K562 (cell line): ENCODE measurements around the gene ITSN1. TPM values are rescaled to one million over a fixed set of nuclear protein-coding genes. Genes with fewer than 3 reads are reported as not detected.

ENCODE experiments used
- ATAC-seq: fragments of 200-7000 bp; cut with Tn5 transposase; 3 replicates; pipeline ENCODE4 v1.9.1; 2020; ENCODE audit warnings: moderate library complexity
- BruUV-seq: library from RNA; stranded (reverse); fragments of 400-500 nt; replicated peaks from 2 replicates; lab custom pipeline; 2021; lab: Mats Ljungman, UMichigan
- CTCF ChIA-PET: fragments of 300-600 bp; formaldehyde crosslinking; extraction: SDS; loops from one replicate; lab custom pipeline; 2021; ENCODE audit warnings: low intra/inter-chr PET ratio; lab: Yijun Ruan, JAX
- POLR2A ChIA-PET: fragments of 300-600, 350-650 bp; sonication (Branson Sonifier 250); formaldehyde crosslinking; extraction: SDS; loops from one replicate; lab custom pipeline; 2021; ENCODE audit warnings: antibody characterized with exemption, inconsistent platforms; lab: Yijun Ruan, JAX
- DNase-seq, 4 experiments: peaks; one replicate each; pipeline versions ENCODE4 v3.0.0 to v3.0.0-alpha.2; 2011 to 2018; ENCODE audit warnings: low spot score in 3 of 4, mixed read lengths in 3 of 4; ENCODE audit errors: extremely low read depth in 1 of 4
- FAIRE-seq: peaks from 2 replicates; lab custom pipeline; 2011; peaks lifted over from hg19 to GRCh38; lab: Jason Lieb, UNC
- H2AFZ ChIP-seq: 2 replicates; pipeline ENCODE4 v1.6.0; 2011; ENCODE audit warnings: low read depth, low read length, control low read depth, inconsistent platforms
- H3K27ac ChIP-seq: fragments of 200-600 bp; 3 replicates; pipeline ENCODE4 v1.8.0; 2011; ENCODE audit warnings: low read depth, mild to moderate bottlenecking, control low read depth, inconsistent platforms, low read length, moderate library complexity, mixed read lengths; ENCODE audit errors: extremely low read depth
- H3K27me3 ChIP-seq, 2 experiments: fragments of 300-600 bp in 1 of 2; 2 replicates in 1 of 2; 3 replicates in 1 of 2; pipeline versions ENCODE4 v1.6.0 to v1.8.0; 2011; ENCODE audit warnings: inconsistent platforms in 2 of 2, low read length in 2 of 2, mild to moderate bottlenecking in 1 of 2, mixed read lengths in 1 of 2, moderate library complexity in 1 of 2; ENCODE audit not compliant: control insufficient read depth in 2 of 2, insufficient read depth in 2 of 2
- H3K36me3 ChIP-seq: fragments of 300-600 bp; 3 replicates; pipeline ENCODE4 v1.8.0; 2011; ENCODE audit warnings: mild to moderate bottlenecking, low read length, inconsistent platforms; ENCODE audit not compliant: control insufficient read depth, insufficient read depth
- H3K4me1 ChIP-seq, 2 experiments: fragments of 200-600 bp in 1 of 2; replicated peaks in 1 of 2; 2 replicates in 1 of 2; 3 replicates in 1 of 2; pipeline versions ENCODE4 v1.5.1 to v1.8.0; 2011; ENCODE audit warnings: inconsistent platforms in 2 of 2, low read length in 2 of 2, mild to moderate bottlenecking in 1 of 2, mixed read lengths in 1 of 2, moderate library complexity in 1 of 2; ENCODE audit not compliant: control insufficient read depth in 2 of 2, insufficient read depth in 2 of 2
- H3K4me2 ChIP-seq: 2 replicates; pipeline ENCODE4 v1.6.1; 2011; ENCODE audit warnings: low read length, control low read depth, inconsistent platforms, mixed read lengths; ENCODE audit not compliant: insufficient read depth
- H3K4me3 ChIP-seq: fragments of 200-600 bp; sonication (generic), shearing (Covaris generic); 2 replicates; pipeline ENCODE4 v1.5.1; 2016; ENCODE audit warnings: control low read depth, inconsistent platforms
- H3K79me2 ChIP-seq: fragments of 200-600 bp; 3 replicates; pipeline ENCODE4 v1.8.0; 2011; ENCODE audit warnings: low read length, inconsistent platforms; ENCODE audit not compliant: control insufficient read depth, insufficient read depth
- H3K9ac ChIP-seq, 2 experiments: 2 replicates each; pipeline versions ENCODE4 v1.6.0 to v1.6.1; 2011; ENCODE audit warnings: low read depth in 2 of 2, low read length in 2 of 2, control low read depth in 1 of 2, inconsistent platforms in 1 of 2, mild to moderate bottlenecking in 1 of 2, mixed read lengths in 1 of 2; ENCODE audit not compliant: insufficient read depth in 1 of 2
- H3K9me1 ChIP-seq: one replicate; pipeline ENCODE4 v1.6.0; 2011; ENCODE audit warnings: inconsistent platforms, mild to moderate bottlenecking, low read length, moderate library complexity; ENCODE audit not compliant: control insufficient read depth, insufficient read depth
- H3K9me3 ChIP-seq: replicated peaks from 2 replicates; pipeline ENCODE4 v1.5.1; 2011; ENCODE audit warnings: low read depth, low read length, inconsistent platforms; ENCODE audit not compliant: control insufficient read depth, insufficient read depth
- H4K20me1 ChIP-seq: replicated peaks from 2 replicates; pipeline ENCODE4 v1.6.1; 2011; ENCODE audit warnings: low read length, inconsistent platforms, mixed read lengths; ENCODE audit not compliant: control insufficient read depth, insufficient read depth
- CBX2 ChIP-seq: fragments of 200-600 bp; sonication (generic); IDR thresholded peaks from one replicate; pipeline ENCODE4 v1.6.1; 2012; ENCODE audit warnings: mild to moderate bottlenecking, low read length, inconsistent platforms; ENCODE audit not compliant: insufficient read depth, poor library complexity, severe bottlenecking
- POU5F1 ChIP-seq: fragments of 150-350 bp; IDR thresholded peaks from 2 replicates; pipeline ENCODE4 v1.6.1; 2014; ENCODE audit warnings: borderline replicate concordance, low read length, low read depth, mild to moderate bottlenecking; ENCODE audit not compliant: partially characterized antibody
- TRIM25 ChIP-seq: fragments of 450-650 bp; IDR thresholded peaks from 2 replicates; pipeline ENCODE4 v1.7.0; 2016; ENCODE audit warnings: borderline replicate concordance
- WGBS: fragments of 100-300 bp; shearing (Covaris generic); methylation state at CpG from one replicate; pipeline ENCODE4 v1.1.6; 2016; ENCODE audit warnings: low coverage, mixed read lengths; ENCODE audit not compliant: insufficient coverage; ENCODE audit errors: missing lambda C conversion rate; 5-methylcytosine and 5-hydroxymethylcytosine counted together
- in situ Hi-C: fragments of 300-500 bp; cut with MboI; formaldehyde crosslinking; loops from 4 replicates; pipeline ENCODE4 v1.15.0; 2018; ENCODE audit warnings: inconsistent platforms, mixed read lengths
- intact Hi-C: fragments of 100-400 bp; cut with micrococcal nuclease; formaldehyde crosslinking; loops from 2 replicates; pipeline ENCODE4 v1.14.2; 2022
- polyA plus RNA-seq, 8 experiments: library from polyadenylated mRNA; depleted of rRNA in 4 of 8; stranded (reverse) in 5 of 8; unstranded in 3 of 8; fragments of >200 nt; fragmentation: Nextera tagmentation in 2 of 8; fragmentation: Illumina TruSeq in 1 of 8; extraction: Ambion mirVana in 2 of 8; extraction: Trizol in 1 of 8; gene quantifications; 2 replicates each; pipeline versions ENCODE4 v1.2.1 to v1.2.3, GENCODE V29; 2011 to 2014; ENCODE audit warnings: inconsistent platforms in 1 of 8, missing spikeins in 1 of 8
- total RNA-seq, 7 experiments: library from RNA; depleted of rRNA in 6 of 7; stranded (reverse); fragments of >200 nt in 6 of 7; fragmentation: Illumina TruSeq in 2 of 7; extraction: Trizol in 2 of 7; gene quantifications; 2 replicates each; pipeline versions ENCODE4 v1.2.1 to v1.2.3, GENCODE V29; 2011 to 2021; ENCODE audit warnings: low replicate concordance in 1 of 7
- TF ChIP-seq, protein P1 (sequence below): sonication (generic); formaldehyde crosslinking; IDR thresholded peaks from 2 replicates; pipeline ENCODE4 v1.8.0; 2022; ENCODE audit warnings: missing genetic modification reagents, mild to moderate bottlenecking, borderline replicate concordance

The ITSN1 gene
- total and polyA plus RNA-seq, 9 of the 15 experiments (the other 6 are each of a cell fraction or from before 2014, with no cell fraction given): 1.1 to 12.6 (median 4.8) TPM

DNA sequence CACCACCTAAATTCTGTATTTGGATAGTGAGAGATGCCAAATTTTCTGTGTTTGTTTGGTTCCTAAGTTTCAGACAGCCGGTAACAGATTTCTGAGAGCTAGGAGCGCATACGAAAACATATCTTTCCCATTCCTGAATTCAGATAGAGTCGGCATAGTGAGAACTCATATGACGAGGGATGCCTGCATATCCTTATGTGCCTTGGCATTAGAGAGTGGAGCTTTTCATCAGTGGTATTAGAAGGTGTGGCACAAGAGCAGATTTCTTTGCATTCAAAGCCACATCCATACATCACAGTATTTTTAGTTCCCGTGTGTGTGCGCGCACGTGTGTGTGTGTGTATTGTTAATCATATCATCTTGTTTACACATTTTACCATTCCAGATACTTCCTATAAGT lies 187.5 kb downstream of the ITSN1 start:
- Histone ChIP-seq H3K9me3 (no peaks in the 10 kb centered on the region), H3K27ac (no peak overlapping the region), H3K4me3 (no peak overlapping the region), H3K4me1 (no peaks in the 10 kb centered on the region), H2AFZ (no peak overlapping the region), H3K27me3 (peaks cover 15 to 44% of the 10 kb centered on the region in 2 experiments), H3K4me2 (no peak overlapping the region), H3K36me3 (no peaks in the 10 kb centered on the region), H3K9ac (no peak overlapping the region)
- in situ Hi-C loops: no loop called here
- no TSS peak for BruUV-seq
- ATAC-seq (no peak), DNase-seq (no peak), FAIRE-seq (peak; percentile 19)
- 69% methylated on average over 9 of the region's 9 CpGs for WGBS
- TF ChIP-seq, protein P1, sequence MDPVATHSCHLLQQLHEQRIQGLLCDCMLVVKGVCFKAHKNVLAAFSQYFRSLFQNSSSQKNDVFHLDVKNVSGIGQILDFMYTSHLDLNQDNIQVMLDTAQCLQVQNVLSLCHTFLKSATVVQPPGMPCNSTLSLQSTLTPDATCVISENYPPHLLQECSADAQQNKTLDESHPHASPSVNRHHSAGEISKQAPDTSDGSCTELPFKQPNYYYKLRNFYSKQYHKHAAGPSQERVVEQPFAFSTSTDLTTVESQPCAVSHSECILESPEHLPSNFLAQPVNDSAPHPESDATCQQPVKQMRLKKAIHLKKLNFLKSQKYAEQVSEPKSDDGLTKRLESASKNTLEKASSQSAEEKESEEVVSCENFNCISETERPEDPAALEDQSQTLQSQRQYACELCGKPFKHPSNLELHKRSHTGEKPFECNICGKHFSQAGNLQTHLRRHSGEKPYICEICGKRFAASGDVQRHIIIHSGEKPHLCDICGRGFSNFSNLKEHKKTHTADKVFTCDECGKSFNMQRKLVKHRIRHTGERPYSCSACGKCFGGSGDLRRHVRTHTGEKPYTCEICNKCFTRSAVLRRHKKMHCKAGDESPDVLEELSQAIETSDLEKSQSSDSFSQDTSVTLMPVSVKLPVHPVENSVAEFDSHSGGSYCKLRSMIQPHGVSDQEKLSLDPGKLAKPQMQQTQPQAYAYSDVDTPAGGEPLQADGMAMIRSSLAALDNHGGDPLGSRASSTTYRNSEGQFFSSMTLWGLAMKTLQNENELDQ (CRISPR knock-in tag): no peak
- no peak for TF ChIP-seq POU5F1
- TF ChIP-seq CBX2: no peak
- TF ChIP-seq TRIM25: no peak
- TF ChIP-seq, all 486 proteins: peak for 0
- intact Hi-C loops: no loop called here
- no peaks in the 10 kb centered on the region for H4K20me1 ChIP-seq
- no peaks in the 10 kb centered on the region for H3K79me2 ChIP-seq
- no peaks in the 10 kb centered on the region for H3K9me1 ChIP-seq
- POLR2A ChIA-PET: no interaction called here
- CTCF ChIA-PET: no interaction called here
